Activated naive CD8-positive, alpha-beta T cell treated with anti-CD3 and anti-CD28 coated beads, Interleukin-2, amount 10 ng/mL, durations not matched to agents 7 days and 5 days (primary cell): ENCODE measurements around the gene PDZK1. TPM values are rescaled to one million over a fixed set of nuclear protein-coding genes. Genes with fewer than 3 reads are reported as not detected.
"Not testable (repeated sequence)": the region's sequence is repeated elsewhere in the genome, so short reads cannot be mapped to it uniquely, and the experiment has no call there.

ENCODE experiments used
- ATAC-seq: fragments of 150-1000 bp; cut with Tn5 transposase; one replicate; pipeline ENCODE4 v1.10.0; 2021; ENCODE audit warnings: low read depth, moderate library complexity
- POLR2A ChIA-PET: fragments of 350-600 bp; sonication (Branson Sonifier 250); formaldehyde crosslinking; loops from one replicate; lab custom pipeline; 2021; ENCODE audit warnings: antibody characterized with exemption; lab: Charles Lee
- DNase-seq: peaks from one replicate; pipeline ENCODE4 v3.0.0; 2021
- H3K27ac Mint-ChIP-seq: one replicate; pipeline ENCODE4 v1.8.0; 2022; ENCODE audit warnings: mild to moderate bottlenecking, mixed read lengths
- H3K27me3 Mint-ChIP-seq: one replicate; pipeline ENCODE4 v1.8.0; 2022; ENCODE audit warnings: mild to moderate bottlenecking, moderate library complexity, mixed read lengths
- H3K36me3 Mint-ChIP-seq: one replicate; pipeline ENCODE4 v1.8.0; 2021; ENCODE audit warnings: mild to moderate bottlenecking, mixed read lengths
- H3K4me1 Mint-ChIP-seq: one replicate; pipeline ENCODE4 v1.8.0; 2021; ENCODE audit warnings: mixed read lengths
- H3K4me3 Mint-ChIP-seq: one replicate; pipeline ENCODE4 v1.8.0; 2022; ENCODE audit warnings: mild to moderate bottlenecking, moderate library complexity, mixed read lengths
- H3K9me3 Mint-ChIP-seq: one replicate; pipeline ENCODE4 v1.8.0; 2021; ENCODE audit warnings: mixed read lengths
- total RNA-seq, 2 experiments: library from RNA; stranded (reverse); gene quantifications; one replicate each; pipeline ENCODE4 v1.2.3, GENCODE V29; 2021

PDZK1 gene
- total RNA-seq, 2 experiments from 2014 or later, result 0.30 to 0.51 TPM

DNA sequence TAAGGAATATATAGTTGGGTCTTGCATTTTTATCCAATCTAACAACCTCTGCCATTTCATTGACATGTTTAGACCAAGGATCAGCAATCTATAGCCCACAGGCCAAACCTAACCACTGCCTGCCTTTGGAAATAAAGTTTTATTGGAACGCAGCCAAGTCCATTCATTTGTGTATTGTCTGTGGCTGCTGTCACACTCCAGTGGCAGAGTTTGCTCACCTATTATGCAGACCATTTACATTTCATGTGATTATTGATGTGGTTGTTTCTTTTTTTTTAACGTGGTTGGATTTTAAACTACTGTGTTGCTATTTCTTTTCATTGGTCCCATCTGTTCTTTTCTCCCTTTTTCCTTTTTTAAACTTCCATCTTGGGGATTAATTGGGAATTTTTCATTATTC, 44.7 kb downstream of the PDZK1 start:
- H3K36me3 Mint-ChIP-seq, result peaks cover 16% of the 10 kb centered on the region
- DNase-seq, POLR2A ChIA-PET, H3K4me3 Mint-ChIP-seq, H3K27ac Mint-ChIP-seq, H3K4me1 Mint-ChIP-seq, ATAC-seq, H3K9me3 Mint-ChIP-seq, H3K27me3 Mint-ChIP-seq: not testable (repeated sequence)

DNA sequence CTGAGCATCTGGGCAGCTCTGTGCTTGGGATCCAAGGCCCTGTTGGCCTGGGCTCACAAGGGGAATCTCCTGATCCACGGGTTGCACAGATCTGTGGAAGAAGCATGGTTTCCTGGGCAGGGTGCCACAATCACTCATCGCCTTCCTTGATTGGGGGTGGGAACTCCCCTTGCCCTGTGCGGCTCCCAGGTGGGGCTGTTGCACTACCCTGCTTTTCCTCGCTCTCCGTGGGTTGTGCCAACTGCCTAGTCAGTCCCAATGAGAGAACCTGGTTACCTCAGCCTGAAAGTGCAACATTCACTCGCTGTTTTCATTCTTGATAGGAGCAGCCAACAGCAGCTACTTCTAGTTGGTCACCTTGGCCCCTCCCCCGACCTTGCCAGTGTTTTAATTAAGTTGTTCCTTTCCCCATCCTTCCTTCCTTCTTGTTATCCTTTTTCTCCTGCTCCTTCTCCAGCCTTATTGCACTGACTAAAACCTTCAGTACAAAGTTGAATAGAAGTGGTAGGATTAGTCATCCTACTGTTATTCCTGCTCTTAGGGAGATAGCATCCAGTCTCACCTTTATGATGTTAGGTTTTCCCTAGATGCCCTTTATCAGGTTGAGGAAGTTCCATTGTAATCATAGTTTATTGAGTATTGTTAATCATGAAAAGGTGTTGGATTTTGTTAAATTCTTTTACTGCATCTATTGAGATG, 50.8 kb downstream of the PDZK1 start:
- H3K36me3 Mint-ChIP-seq, result peaks cover 14% of the 10 kb centered on the region
- H3K27me3 Mint-ChIP-seq, ATAC-seq, H3K9me3 Mint-ChIP-seq, H3K27ac Mint-ChIP-seq, DNase-seq, H3K4me3 Mint-ChIP-seq, H3K4me1 Mint-ChIP-seq, POLR2A ChIA-PET: not testable (repeated sequence)

DNA sequence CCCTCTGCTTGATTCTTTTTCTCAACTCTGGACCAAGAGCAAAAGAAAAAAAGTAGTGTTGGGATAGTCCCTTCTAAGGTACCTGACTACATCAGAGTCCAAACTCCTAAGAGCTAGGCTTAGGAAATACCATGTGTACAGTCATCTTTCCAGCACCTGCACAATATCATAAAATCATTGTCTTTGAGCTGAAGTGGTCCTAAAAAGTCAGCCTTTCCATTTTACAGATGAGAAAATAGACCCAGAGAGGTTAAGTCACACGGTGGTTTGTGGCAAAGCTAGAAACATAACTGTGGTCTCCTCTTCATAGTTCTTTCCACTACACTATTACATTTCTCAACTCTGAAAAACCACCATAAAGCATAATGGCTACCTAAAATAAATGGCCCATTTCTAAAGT, 63.2 kb downstream of the PDZK1 start:
- H3K27ac Mint-ChIP-seq, H3K36me3 Mint-ChIP-seq, DNase-seq, H3K9me3 Mint-ChIP-seq, H3K4me3 Mint-ChIP-seq, H3K4me1 Mint-ChIP-seq, POLR2A ChIA-PET, H3K27me3 Mint-ChIP-seq: not testable (repeated sequence)
- peak; percentile 52 for ATAC-seq

DNA sequence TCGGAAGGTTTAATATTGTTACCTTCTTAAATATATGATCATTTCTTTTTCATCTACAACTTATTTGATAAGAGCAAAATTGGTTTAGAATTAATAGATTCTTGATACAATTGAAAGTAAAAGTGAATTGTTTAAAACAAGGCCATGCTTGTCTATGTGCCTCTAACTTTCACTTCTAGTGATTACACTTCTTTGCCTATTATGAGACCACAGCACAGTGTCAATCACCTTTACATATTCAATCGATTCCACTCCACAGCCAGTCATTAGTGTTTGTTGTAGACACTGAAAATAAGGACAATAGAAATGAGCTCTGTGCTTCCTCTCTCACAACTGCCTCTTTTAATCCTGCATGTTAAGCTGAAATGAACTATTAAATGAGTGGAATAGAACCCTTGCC, 65.3 kb downstream of the PDZK1 start:
- POLR2A ChIA-PET, H3K4me1 Mint-ChIP-seq, H3K9me3 Mint-ChIP-seq, H3K27me3 Mint-ChIP-seq, H3K36me3 Mint-ChIP-seq, H3K27ac Mint-ChIP-seq, DNase-seq, H3K4me3 Mint-ChIP-seq: not testable (repeated sequence)
- peak; percentile 48 for ATAC-seq

DNA sequence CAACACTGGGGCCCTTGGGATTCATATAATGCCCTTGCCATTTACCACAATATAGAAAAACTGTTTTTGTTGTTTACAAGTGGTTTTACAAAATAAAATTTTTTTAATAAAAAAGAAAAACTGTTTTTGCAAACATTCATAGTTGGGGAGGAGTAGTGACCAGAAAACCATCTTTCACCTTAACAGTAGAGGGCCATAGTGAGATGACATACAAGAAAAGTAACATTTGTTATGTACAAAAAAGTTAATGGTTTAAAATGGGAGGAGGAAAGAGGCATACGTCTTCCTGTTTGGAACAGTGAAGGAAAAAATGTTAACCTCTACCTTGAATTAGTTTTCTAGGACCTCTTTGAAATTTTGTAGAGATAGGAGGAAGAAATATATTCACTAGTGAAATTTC, 70.9 kb downstream of the PDZK1 start:
- H3K9me3 Mint-ChIP-seq, POLR2A ChIA-PET, H3K4me1 Mint-ChIP-seq, H3K4me3 Mint-ChIP-seq, H3K27me3 Mint-ChIP-seq, H3K27ac Mint-ChIP-seq, H3K36me3 Mint-ChIP-seq, ATAC-seq, DNase-seq: not testable (repeated sequence)

DNA sequence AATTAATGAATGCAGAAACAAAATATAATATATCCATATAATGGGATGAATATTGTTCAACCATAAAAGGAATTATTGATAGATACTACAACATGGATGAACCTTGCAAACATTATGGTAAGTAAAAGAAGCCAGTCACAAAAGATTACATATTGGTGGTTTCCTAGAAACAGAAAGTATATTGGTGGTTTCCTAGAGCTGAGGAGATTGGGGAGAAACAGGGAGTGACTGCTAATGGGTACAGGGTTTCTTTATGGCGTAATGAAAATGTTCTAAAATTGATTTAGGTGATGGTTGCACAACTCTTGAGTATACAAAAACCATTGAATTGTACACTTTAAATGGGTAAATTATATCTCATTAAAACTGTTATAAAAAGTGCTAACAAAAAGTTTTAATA, 85.0 kb downstream of the PDZK1 start:
- H3K4me1 Mint-ChIP-seq, H3K36me3 Mint-ChIP-seq, H3K27ac Mint-ChIP-seq, H3K27me3 Mint-ChIP-seq, POLR2A ChIA-PET, ATAC-seq, DNase-seq, H3K9me3 Mint-ChIP-seq, H3K4me3 Mint-ChIP-seq: not testable (repeated sequence)

Other genes with a start within 250 kb of the PDZK1 start
- gene GPR89A, start 99.4 kb downstream of the PDZK1 start, total RNA-seq, result 10 to 100 TPM; 33.1 to 36.6 TPM
- under 1 TPM; 0.20 to 0.53 TPM for gene CD160, start 12.1 kb upstream of the PDZK1 start, total RNA-seq
- 10 to 100 TPM; 14.7 to 15.0 TPM for gene RNF115, start 116.7 kb upstream of the PDZK1 start, total RNA-seq
- 10 to 100 TPM; 34.6 to 35.1 TPM for gene POLR3C, start 116.8 kb upstream of the PDZK1 start, total RNA-seq
- 1 to 10 TPM; 2.9 to 3.5 TPM for gene NUDT17, start 138.3 kb upstream of the PDZK1 start, total RNA-seq
- 10 to 100 TPM; 31.8 to 33.3 TPM for gene PIAS3, start 151.7 kb upstream of the PDZK1 start, total RNA-seq
- under 1 TPM; 0.40 to 0.69 TPM for gene ANKRD35, start 178.5 kb upstream of the PDZK1 start, total RNA-seq
- 1 to 10 TPM; 2.1 to 2.2 TPM for gene ITGA10, start 202.7 kb upstream of the PDZK1 start, total RNA-seq
- gene PEX11B, start 211.3 kb upstream of the PDZK1 start, total RNA-seq, result 10 to 100 TPM; 31.0 to 35.8 TPM
- 100 to 1,000 TPM; 157 to 160 TPM for gene RBM8A, start 220.1 kb upstream of the PDZK1 start, total RNA-seq